Peyer's patch (tissue), 4 donors: ENCODE results near the gene CCR5AS.

Experiments used
- POLR2A ChIP-seq, 2 donors: fragments of 450-650 bp; IDR thresholded peaks; one replicate each; pipeline ENCODE4 v1.5.1; 2017; ENCODE audit warnings: antibody characterized with exemption in 2 of 2, mild to moderate bottlenecking in 2 of 2, moderate library complexity in 2 of 2
- TF ChIP-seq, protein P1 (sequence below), 6 experiments: fragments of 450-650 bp in 4 of 6; fragments of 200-600 bp in 2 of 6; sonication (generic) in 1 of 6; IDR thresholded peaks; one replicate each; pipeline ENCODE4 v1.5.1; 2017 to 2019; ENCODE audit warnings: antibody characterized with exemption in 6 of 6, mild to moderate bottlenecking in 3 of 6, moderate library complexity in 1 of 6

GRCh38 chr3:46365737-46366524 is 40.9 kb downstream of the CCR5AS start:
- TF ChIP-seq, protein P1, sequence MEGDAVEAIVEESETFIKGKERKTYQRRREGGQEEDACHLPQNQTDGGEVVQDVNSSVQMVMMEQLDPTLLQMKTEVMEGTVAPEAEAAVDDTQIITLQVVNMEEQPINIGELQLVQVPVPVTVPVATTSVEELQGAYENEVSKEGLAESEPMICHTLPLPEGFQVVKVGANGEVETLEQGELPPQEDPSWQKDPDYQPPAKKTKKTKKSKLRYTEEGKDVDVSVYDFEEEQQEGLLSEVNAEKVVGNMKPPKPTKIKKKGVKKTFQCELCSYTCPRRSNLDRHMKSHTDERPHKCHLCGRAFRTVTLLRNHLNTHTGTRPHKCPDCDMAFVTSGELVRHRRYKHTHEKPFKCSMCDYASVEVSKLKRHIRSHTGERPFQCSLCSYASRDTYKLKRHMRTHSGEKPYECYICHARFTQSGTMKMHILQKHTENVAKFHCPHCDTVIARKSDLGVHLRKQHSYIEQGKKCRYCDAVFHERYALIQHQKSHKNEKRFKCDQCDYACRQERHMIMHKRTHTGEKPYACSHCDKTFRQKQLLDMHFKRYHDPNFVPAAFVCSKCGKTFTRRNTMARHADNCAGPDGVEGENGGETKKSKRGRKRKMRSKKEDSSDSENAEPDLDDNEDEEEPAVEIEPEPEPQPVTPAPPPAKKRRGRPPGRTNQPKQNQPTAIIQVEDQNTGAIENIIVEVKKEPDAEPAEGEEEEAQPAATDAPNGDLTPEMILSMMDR (IDR thresholded peaks at IDR 0.05): no peak
- no peak for TF ChIP-seq POLR2A (IDR thresholded peaks at IDR 0.05)
